ENCODE measurements around the gene TNFAIP1. TPM values are rescaled to one million over a fixed set of nuclear protein-coding genes. Genes with fewer than 3 reads are reported as not detected.

TNFAIP1 gene
- polyA plus RNA-seq, 2 of the 4 experiments (the other 2 are of a cell fraction) = 38.8 to 68.3 TPM

DNA sequence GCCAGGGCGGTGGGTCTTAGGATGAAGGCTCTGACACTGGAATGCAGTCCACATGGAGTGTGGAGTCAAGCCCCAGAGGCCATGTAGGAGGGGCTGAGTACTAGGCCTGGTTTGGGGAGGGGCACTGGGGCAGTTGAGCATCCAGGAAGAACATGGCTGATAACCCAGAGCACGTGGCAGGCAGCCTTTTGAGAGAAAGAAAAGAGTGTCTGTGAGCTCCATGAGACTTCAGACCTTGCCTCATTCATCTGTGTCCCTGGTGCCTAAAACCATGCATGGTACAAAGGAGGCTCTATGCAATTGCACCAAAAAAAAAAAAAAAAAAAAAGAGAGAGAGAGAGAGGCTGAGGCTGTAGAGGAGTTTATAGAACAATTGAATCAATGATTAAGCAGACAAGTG is 55.8 kb downstream of the TNFAIP1 start (continued):
- TF ChIP-seq, protein P1, sequence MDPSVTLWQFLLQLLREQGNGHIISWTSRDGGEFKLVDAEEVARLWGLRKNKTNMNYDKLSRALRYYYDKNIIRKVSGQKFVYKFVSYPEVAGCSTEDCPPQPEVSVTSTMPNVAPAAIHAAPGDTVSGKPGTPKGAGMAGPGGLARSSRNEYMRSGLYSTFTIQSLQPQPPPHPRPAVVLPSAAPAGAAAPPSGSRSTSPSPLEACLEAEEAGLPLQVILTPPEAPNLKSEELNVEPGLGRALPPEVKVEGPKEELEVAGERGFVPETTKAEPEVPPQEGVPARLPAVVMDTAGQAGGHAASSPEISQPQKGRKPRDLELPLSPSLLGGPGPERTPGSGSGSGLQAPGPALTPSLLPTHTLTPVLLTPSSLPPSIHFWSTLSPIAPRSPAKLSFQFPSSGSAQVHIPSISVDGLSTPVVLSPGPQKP (IDR thresholded peaks at IDR 0.05; ENCODE audit: low read depth, low read length) = no peak
- TF ChIP-seq CEBPB (IDR thresholded peaks at IDR 0.05) (no peak), HOXB5 (CRISPR knock-in tag; IDR thresholded peaks at IDR 0.05) (no peak), E2F6 (IDR thresholded peaks at IDR 0.05; ENCODE audit: borderline replicate concordance, low read depth) (no peak)

DNA sequence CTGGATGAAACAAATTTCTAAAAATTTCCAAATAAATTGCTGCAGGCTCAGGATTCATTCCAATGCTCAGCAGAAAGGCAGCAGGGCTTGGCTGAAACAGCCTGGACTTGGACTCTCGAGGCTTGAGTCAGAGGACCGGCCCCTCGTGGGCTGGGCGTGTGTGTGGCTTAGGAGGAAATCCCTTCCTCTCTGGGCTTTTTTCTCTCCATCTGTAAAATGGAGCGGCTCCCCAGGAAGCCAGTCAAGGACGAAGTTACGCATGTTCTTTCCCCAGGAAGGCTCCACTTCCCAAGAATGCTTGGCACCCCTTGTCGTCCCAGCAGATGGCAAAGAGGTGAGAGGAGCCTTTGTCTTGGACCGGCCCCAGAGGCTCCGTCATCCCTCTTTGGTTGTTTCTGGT is 56.9 kb downstream of the TNFAIP1 start:
- Histone ChIP-seq H3K4me2 (no peak overlapping the region), H3K27ac (no peak overlapping the region), H3K4me1 (no peaks in the 10 kb centered on the region), H3K9me3 (no peaks in the 10 kb centered on the region), H3K4me3 (no peak overlapping the region)
- POLR2A ChIA-PET = interaction anchor here (0.7 kb wide), 1 partner anchor 15 kb away, joined by 3 read pairs; no protein-coding TSS in a partner anchor
- FAIRE-seq (no peak), ATAC-seq (no peak), DNase-seq (ENCODE audit: low read depth in 1 of 2, low spot score in 1 of 2) (no peak)
- WGBS (ENCODE audit: missing lambda C conversion rate) = 91% methylated on average over 10 of the region's 10 CpGs
- TF ChIP-seq POLR2AphosphoS2 (conservative IDR thresholded peaks at IDR 0.05; ENCODE audit: low read length) (no peak), MAFK (IDR thresholded peaks at IDR 0.05; ENCODE audit: partially characterized antibody) (no peak), KDM1A (IDR thresholded peaks at IDR 0.05; ENCODE audit: low read depth) (no peak), NPAS2 (CRISPR knock-in tag; IDR thresholded peaks at IDR 0.05; ENCODE audit: borderline replicate concordance) (no peak), EP300 (IDR thresholded peaks at IDR 0.05) (no peak), MAX (IDR thresholded peaks at IDR 0.05) (no peak), ESRRA (IDR thresholded peaks at IDR 0.05; ENCODE audit: borderline replicate concordance, low read length) (no peak), RNF2 (IDR thresholded peaks at IDR 0.05; ENCODE audit: borderline replicate concordance, low read depth) (no peak), TP53 (CRISPR knock-in tag; IDR thresholded peaks at IDR 0.05) (no peak), KDM5A (IDR thresholded peaks at IDR 0.05) (no peak), POLR2A (IDR thresholded peaks at IDR 0.05; ENCODE audit: low read length) (no peak), EHMT2 (IDR thresholded peaks at IDR 0.05; ENCODE audit: low read depth) (no peak), PBX3 (IDR thresholded peaks at IDR 0.05) (no peak), JUN (IDR thresholded peaks at IDR 0.05) (no peak), CBX8 (IDR thresholded peaks at IDR 0.05) (no peak), PHF8 (IDR thresholded peaks at IDR 0.05; ENCODE audit: borderline replicate concordance, low read depth) (no peak), EHF (CRISPR knock-in tag; IDR thresholded peaks at IDR 0.05) (no peak)
- TF ChIP-seq, protein P2, sequence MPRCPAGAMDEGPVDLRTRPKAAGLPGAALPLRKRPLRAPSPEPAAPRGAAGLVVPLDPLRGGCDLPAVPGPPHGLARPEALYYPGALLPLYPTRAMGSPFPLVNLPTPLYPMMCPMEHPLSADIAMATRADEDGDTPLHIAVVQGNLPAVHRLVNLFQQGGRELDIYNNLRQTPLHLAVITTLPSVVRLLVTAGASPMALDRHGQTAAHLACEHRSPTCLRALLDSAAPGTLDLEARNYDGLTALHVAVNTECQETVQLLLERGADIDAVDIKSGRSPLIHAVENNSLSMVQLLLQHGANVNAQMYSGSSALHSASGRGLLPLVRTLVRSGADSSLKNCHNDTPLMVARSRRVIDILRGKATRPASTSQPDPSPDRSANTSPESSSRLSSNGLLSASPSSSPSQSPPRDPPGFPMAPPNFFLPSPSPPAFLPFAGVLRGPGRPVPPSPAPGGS (IDR thresholded peaks at IDR 0.05) = no peak
- TF ChIP-seq, protein P3, sequence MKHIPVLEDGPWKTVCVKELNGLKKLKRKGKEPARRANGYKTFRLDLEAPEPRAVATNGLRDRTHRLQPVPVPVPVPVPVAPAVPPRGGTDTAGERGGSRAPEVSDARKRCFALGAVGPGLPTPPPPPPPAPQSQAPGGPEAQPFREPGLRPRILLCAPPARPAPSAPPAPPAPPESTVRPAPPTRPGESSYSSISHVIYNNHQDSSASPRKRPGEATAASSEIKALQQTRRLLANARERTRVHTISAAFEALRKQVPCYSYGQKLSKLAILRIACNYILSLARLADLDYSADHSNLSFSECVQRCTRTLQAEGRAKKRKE (CRISPR knock-in tag; IDR thresholded peaks at IDR 0.05; ENCODE audit: low read depth) = no peak
- TF ChIP-seq, protein P4, sequence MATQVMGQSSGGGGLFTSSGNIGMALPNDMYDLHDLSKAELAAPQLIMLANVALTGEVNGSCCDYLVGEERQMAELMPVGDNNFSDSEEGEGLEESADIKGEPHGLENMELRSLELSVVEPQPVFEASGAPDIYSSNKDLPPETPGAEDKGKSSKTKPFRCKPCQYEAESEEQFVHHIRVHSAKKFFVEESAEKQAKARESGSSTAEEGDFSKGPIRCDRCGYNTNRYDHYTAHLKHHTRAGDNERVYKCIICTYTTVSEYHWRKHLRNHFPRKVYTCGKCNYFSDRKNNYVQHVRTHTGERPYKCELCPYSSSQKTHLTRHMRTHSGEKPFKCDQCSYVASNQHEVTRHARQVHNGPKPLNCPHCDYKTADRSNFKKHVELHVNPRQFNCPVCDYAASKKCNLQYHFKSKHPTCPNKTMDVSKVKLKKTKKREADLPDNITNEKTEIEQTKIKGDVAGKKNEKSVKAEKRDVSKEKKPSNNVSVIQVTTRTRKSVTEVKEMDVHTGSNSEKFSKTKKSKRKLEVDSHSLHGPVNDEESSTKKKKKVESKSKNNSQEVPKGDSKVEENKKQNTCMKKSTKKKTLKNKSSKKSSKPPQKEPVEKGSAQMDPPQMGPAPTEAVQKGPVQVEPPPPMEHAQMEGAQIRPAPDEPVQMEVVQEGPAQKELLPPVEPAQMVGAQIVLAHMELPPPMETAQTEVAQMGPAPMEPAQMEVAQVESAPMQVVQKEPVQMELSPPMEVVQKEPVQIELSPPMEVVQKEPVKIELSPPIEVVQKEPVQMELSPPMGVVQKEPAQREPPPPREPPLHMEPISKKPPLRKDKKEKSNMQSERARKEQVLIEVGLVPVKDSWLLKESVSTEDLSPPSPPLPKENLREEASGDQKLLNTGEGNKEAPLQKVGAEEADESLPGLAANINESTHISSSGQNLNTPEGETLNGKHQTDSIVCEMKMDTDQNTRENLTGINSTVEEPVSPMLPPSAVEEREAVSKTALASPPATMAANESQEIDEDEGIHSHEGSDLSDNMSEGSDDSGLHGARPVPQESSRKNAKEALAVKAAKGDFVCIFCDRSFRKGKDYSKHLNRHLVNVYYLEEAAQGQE (IDR thresholded peaks at IDR 0.05) = no peak
- CTCF ChIA-PET = interaction anchor here (1.2 to 2.0 kb wide), 2 partner anchors 24 to 214 kb away, joined by 3 to 6 read pairs; no protein-coding TSS in a partner anchor
